HepG2 (cell line): ENCODE data around the gene GAPDH. TPM values are rescaled to one million over a fixed set of nuclear protein-coding genes. Genes with fewer than 3 reads are reported as not detected.

ENCODE experiments used
- ATAC-seq: fragments of 200-7000 bp; cut with Tn5 transposase; 3 replicates; pipeline ENCODE4 v1.9.1; 2020; ENCODE audit warnings: mild to moderate bottlenecking, moderate library complexity
- BruUV-seq: library from RNA; stranded (reverse); fragments of 400-500 nt; replicated peaks from 2 replicates; lab custom pipeline; 2021; lab: Mats Ljungman, UMichigan
- CTCF ChIA-PET: fragments of 300-600 bp; formaldehyde crosslinking; extraction: SDS; loops from one replicate; lab custom pipeline; 2021; ENCODE audit warnings: low total read pairs, inconsistent platforms, low intra/inter-chr PET ratio; lab: Yijun Ruan, JAX
- POLR2A ChIA-PET: fragments of 350-600 bp; sonication (Branson Sonifier 250); formaldehyde crosslinking; loops from one replicate; lab custom pipeline; 2020; ENCODE audit warnings: antibody characterized with exemption, inconsistent platforms; lab: Yijun Ruan, JAX
- DNase-seq: peaks from one replicate; pipeline ENCODE4 v3.0.0-alpha.2; 2015; ENCODE audit warnings: low spot score
- FAIRE-seq: peaks from 3 replicates; lab custom pipeline; 2011; peaks lifted over from hg19 to GRCh38; lab: Jason Lieb, UNC
- H2AFZ ChIP-seq: one replicate; pipeline ENCODE4 v1.6.1; 2011; ENCODE audit warnings: low read length, inconsistent platforms
- H3K27ac ChIP-seq: fragments of 300-600 bp; 3 replicates; pipeline ENCODE4 v1.8.0; 2011; ENCODE audit warnings: mixed run types, mild to moderate bottlenecking, mixed read lengths, low read length, inconsistent platforms; ENCODE audit not compliant: insufficient read depth; ENCODE audit errors: extremely low read length
- H3K27me3 ChIP-seq, 2 experiments: fragments of 200-600 bp in 1 of 2; 2 replicates in 1 of 2; 3 replicates in 1 of 2; pipeline versions ENCODE4 v1.6.0 to v1.8.0; 2011; ENCODE audit warnings: low read length in 2 of 2, mild to moderate bottlenecking in 2 of 2, moderate library complexity in 2 of 2, inconsistent platforms in 1 of 2; ENCODE audit not compliant: insufficient read depth in 2 of 2, control insufficient read depth in 1 of 2
- H3K36me3 ChIP-seq, 2 experiments: fragments of 200-600 bp in 1 of 2; replicated peaks in 1 of 2; 2 replicates in 1 of 2; 3 replicates in 1 of 2; pipeline versions ENCODE4 v1.5.1 to v1.8.0; 2011; ENCODE audit warnings: low read length in 2 of 2, inconsistent platforms in 1 of 2; ENCODE audit not compliant: insufficient read depth in 2 of 2, control insufficient read depth in 1 of 2
- H3K4me1 ChIP-seq: 2 replicates; pipeline ENCODE4 v1.5.1; 2012; ENCODE audit warnings: low read length, inconsistent platforms; ENCODE audit not compliant: insufficient read depth
- H3K4me2 ChIP-seq: 2 replicates; pipeline ENCODE4 v1.6.0; 2011; ENCODE audit warnings: low read depth, low read length, inconsistent platforms
- H3K4me3 ChIP-seq, 3 experiments: fragments of 200-600 bp in 1 of 3; sonication (generic), shearing (Covaris generic) in 1 of 3; replicated peaks in 1 of 3; 2 replicates each; pipeline ENCODE4 v1.5.1; 2011 to 2016; ENCODE audit warnings: low read length in 3 of 3, inconsistent platforms in 2 of 3, low read depth in 2 of 3, mild to moderate bottlenecking in 2 of 3, control low read depth in 1 of 3, mixed read lengths in 1 of 3; ENCODE audit not compliant: insufficient read depth in 1 of 3
- H3K79me2 ChIP-seq: one replicate; pipeline ENCODE4 v1.6.1; 2011; ENCODE audit warnings: low read length, inconsistent platforms; ENCODE audit not compliant: insufficient read depth
- H3K9ac ChIP-seq: 2 replicates; pipeline ENCODE4 v1.6.0; 2011; ENCODE audit warnings: mild to moderate bottlenecking, low read depth, low read length, inconsistent platforms; ENCODE audit not compliant: insufficient read depth
- H3K9me3 ChIP-seq: 2 replicates; pipeline ENCODE4 v1.5.1; 2012; ENCODE audit warnings: mild to moderate bottlenecking, low read length
- H4K20me1 ChIP-seq: 2 replicates; pipeline ENCODE4 v1.6.0; 2011; ENCODE audit warnings: inconsistent platforms, mild to moderate bottlenecking, low read length, moderate library complexity; ENCODE audit not compliant: insufficient read depth
- HOXA9 ChIP-seq: sonication (generic); formaldehyde crosslinking; IDR thresholded peaks from 2 replicates; pipeline ENCODE4 v1.8.1; 2022; ENCODE audit warnings: missing genetic modification reagents, mild to moderate bottlenecking, moderate library complexity, borderline replicate concordance
- PHF5A ChIP-seq: IDR thresholded peaks from one replicate; pipeline ENCODE4 v1.6.1; 2018; ENCODE audit warnings: low read depth, missing genetic modification reagents; ENCODE audit not compliant: unreplicated experiment
- RAD51 ChIP-seq: fragments of 450-650 bp; IDR thresholded peaks from 2 replicates; pipeline ENCODE4 v1.6.1; 2016; ENCODE audit warnings: borderline replicate concordance
- SATB2 ChIP-seq: sonication (generic); formaldehyde crosslinking; IDR thresholded peaks from 2 replicates; pipeline ENCODE4 v1.5.0; 2020; ENCODE audit warnings: missing genetic modification reagents
- SIN3A ChIP-seq: IDR thresholded peaks from 2 replicates; pipeline ENCODE4 v1.6.1; 2011; ENCODE audit warnings: low read depth, mild to moderate bottlenecking, control low read depth, low read length, borderline replicate concordance
- SNRNP70 ChIP-seq: fragments of 200-400 bp; formaldehyde crosslinking; IDR thresholded peaks from 2 replicates; pipeline ENCODE4 v1.6.1; 2017; ENCODE audit warnings: mild to moderate bottlenecking, low read depth, low read length, moderate library complexity
- SRF ChIP-seq: IDR thresholded peaks from 2 replicates; pipeline ENCODE4 v1.6.1; 2011; ENCODE audit warnings: mild to moderate bottlenecking, low read depth, low read length, moderate library complexity
- STAG1 ChIP-seq: sonication (generic); formaldehyde crosslinking; IDR thresholded peaks from 2 replicates; pipeline ENCODE4 v1.4.0; 2020; ENCODE audit warnings: missing genetic modification reagents
- ZNF567 ChIP-seq: sonication (generic); formaldehyde crosslinking; IDR thresholded peaks from 2 replicates; pipeline ENCODE4 v1.8.1; 2023; ENCODE audit warnings: mild to moderate bottlenecking, missing genetic modification reagents, borderline replicate concordance
- ZNF576 ChIP-seq: sonication (generic); formaldehyde crosslinking; IDR thresholded peaks from 2 replicates; pipeline ENCODE4 v1.4.0; 2020; ENCODE audit warnings: mild to moderate bottlenecking, missing genetic modification reagents
- ZNF737 ChIP-seq: sonication (generic); formaldehyde crosslinking; IDR thresholded peaks from 2 replicates; pipeline ENCODE4 v1.5.0; 2020; ENCODE audit warnings: missing genetic modification reagents, mild to moderate bottlenecking, borderline replicate concordance
- ZSCAN31 ChIP-seq: sonication (generic); formaldehyde crosslinking; IDR thresholded peaks from 2 replicates; pipeline ENCODE4 v1.5.0; 2020; ENCODE audit warnings: low read depth, mild to moderate bottlenecking, missing genetic modification reagents
- WGBS: methylation state at CpG from one replicate; pipeline ENCODE4 v1.1.6; 2017; ENCODE audit warnings: low lambda C conversion rate; 5-methylcytosine and 5-hydroxymethylcytosine counted together
- in situ Hi-C: cut with HindIII; loops from 2 replicates; pipeline ENCODE4 v1.10.0; 2017; ENCODE audit warnings: low pct_unique_long_range_greater_than_20kb; ENCODE audit not compliant: extremely low pct_ligation_motif_present
- intact Hi-C: fragments of 100-400 bp; cut with micrococcal nuclease; formaldehyde crosslinking; loops from one replicate; pipeline ENCODE4 v1.10.0; 2022; ENCODE audit not compliant: unreplicated experiment
- polyA plus RNA-seq, 8 experiments: library from polyadenylated mRNA; depleted of rRNA in 3 of 8; stranded (reverse) in 7 of 8; unstranded in 1 of 8; fragments of >200 nt; fragmentation: Illumina TruSeq in 4 of 8; extraction: Trizol in 4 of 8; gene quantifications; 2 replicates each; pipeline versions ENCODE4 v1.2.1 to v1.2.3, GENCODE V29; 2011 to 2016; ENCODE audit warnings: low read depth in 4 of 8, missing spikeins in 1 of 8, mixed read lengths in 1 of 8; ENCODE audit not compliant: insufficient read depth in 1 of 8
- total RNA-seq, 5 experiments: library from RNA; depleted of rRNA; stranded (reverse); fragments of >200 nt; fragmentation: Illumina TruSeq; extraction: Trizol; gene quantifications; 2 replicates each; pipeline ENCODE4 v1.2.3, GENCODE V29; 2016; ENCODE audit warnings: low read depth in 1 of 5
- TF ChIP-seq, protein P1 (sequence below): sonication (generic); formaldehyde crosslinking; IDR thresholded peaks from 2 replicates; pipeline ENCODE4 v1.9.0; 2021; ENCODE audit warnings: missing genetic modification reagents, mild to moderate bottlenecking, borderline replicate concordance
- TF ChIP-seq, protein P2 (sequence below): sonication (generic); formaldehyde crosslinking; IDR thresholded peaks from 2 replicates; pipeline ENCODE4 v1.5.1; 2020; ENCODE audit warnings: mild to moderate bottlenecking, missing genetic modification reagents, moderate library complexity

Gene GAPDH
- total and polyA plus RNA-seq, 2 of the 13 experiments (the other 11 are each of a cell fraction or from before 2014, with no cell fraction given) = 3,038 to 12,722 TPM

DNA sequence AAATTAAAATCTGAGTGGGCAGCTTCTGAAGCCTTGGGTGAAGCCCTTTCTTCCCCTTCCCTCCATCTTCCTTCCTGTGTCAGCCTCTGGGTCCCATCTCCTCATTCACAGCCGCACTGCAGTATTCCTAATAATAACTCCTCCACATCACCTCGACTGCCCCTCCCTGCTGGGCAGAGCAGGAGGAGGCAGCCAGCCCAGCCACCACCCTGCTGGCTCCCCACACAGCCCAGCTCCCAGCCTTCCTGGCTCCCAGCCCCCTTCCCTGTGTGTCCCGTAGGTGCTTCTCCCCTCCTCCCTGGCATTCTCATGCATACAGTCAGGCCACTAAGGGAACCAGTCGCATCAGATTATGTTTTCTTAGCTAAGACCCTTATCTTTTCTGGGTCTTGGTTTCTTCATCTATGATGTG, 17.8 kb downstream of the GAPDH start:
- Histone ChIP-seq H3K36me3 (peaks cover 23 to 57% of the 10 kb centered on the region in 2 experiments), H3K4me2 (no peak overlapping the region), H3K4me1 (peaks cover 43% of the 10 kb centered on the region), H2AFZ (no peak overlapping the region), H3K27me3 (no peaks in the 10 kb centered on the region; a peak in 1 of 5 replicates), H3K27ac (no peak overlapping the region), H3K79me2 (peaks cover 47% of the 10 kb centered on the region), H3K9ac (no peak overlapping the region), H3K9me3 (no peaks in the 10 kb centered on the region), H4K20me1 (peaks cover 7% of the 10 kb centered on the region; the same call in 1 of the 2 replicates), H3K4me3 (no peak overlapping the region)
- TF ChIP-seq ZNF567 (no peak), ZSCAN31 (CRISPR knock-in tag) (no peak), STAG1 (CRISPR knock-in tag) (no peak), SNRNP70 (no peak), SATB2 (CRISPR knock-in tag) (no peak), SRF (no peak), SIN3A (no peak), PHF5A (no peak), HOXA9 (CRISPR knock-in tag) (no peak), ZNF576 (CRISPR knock-in tag) (no peak), RAD51 (no peak), ZNF737 (no peak)
- TF ChIP-seq, protein P1, sequence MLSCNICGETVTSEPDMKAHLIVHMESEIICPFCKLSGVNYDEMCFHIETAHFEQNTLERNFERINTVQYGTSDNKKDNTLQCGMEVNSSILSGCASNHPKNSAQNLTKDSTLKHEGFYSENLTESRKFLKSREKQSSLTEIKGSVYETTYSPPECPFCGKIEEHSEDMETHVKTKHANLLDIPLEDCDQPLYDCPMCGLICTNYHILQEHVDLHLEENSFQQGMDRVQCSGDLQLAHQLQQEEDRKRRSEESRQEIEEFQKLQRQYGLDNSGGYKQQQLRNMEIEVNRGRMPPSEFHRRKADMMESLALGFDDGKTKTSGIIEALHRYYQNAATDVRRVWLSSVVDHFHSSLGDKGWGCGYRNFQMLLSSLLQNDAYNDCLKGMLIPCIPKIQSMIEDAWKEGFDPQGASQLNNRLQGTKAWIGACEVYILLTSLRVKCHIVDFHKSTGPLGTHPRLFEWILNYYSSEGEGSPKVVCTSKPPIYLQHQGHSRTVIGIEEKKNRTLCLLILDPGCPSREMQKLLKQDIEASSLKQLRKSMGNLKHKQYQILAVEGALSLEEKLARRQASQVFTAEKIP (CRISPR knock-in tag) = no peak
- TF ChIP-seq, protein P2, sequence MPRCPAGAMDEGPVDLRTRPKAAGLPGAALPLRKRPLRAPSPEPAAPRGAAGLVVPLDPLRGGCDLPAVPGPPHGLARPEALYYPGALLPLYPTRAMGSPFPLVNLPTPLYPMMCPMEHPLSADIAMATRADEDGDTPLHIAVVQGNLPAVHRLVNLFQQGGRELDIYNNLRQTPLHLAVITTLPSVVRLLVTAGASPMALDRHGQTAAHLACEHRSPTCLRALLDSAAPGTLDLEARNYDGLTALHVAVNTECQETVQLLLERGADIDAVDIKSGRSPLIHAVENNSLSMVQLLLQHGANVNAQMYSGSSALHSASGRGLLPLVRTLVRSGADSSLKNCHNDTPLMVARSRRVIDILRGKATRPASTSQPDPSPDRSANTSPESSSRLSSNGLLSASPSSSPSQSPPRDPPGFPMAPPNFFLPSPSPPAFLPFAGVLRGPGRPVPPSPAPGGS (CRISPR knock-in tag) = no peak
- intact Hi-C loops = loop anchor here (5.0 kb wide), 1 partner anchor 145 kb away; no protein-coding TSS in a partner anchor
- ATAC-seq = no peak
- ChIA-PET POLR2A (interaction anchor here (1.3 to 9.6 kb wide), 3 partner anchors 11 to 17 kb away, joined by 3 to 108 read pairs (median 48); partner anchors contain the start of gene GAPDH), CTCF (no interaction called here)
- FAIRE-seq = no peak
- 88% methylated on average over 4 of the region's 4 CpGs for WGBS
- DNase-seq = no peak
- in situ Hi-C loops = no loop called here
- no TSS peak for BruUV-seq
